GM21723 (cell line): ENCODE data around the gene GPRC5D.

Source experiments
- ATAC-seq: cut with Tn5 transposase; IDR thresholded peaks from one replicate; pipeline ENCODE4 v1.9.1; 2021; ENCODE audit warnings: mild to moderate bottlenecking, moderate library complexity; ENCODE audit not compliant: unreplicated experiment

Gene GPRC5D

DNA sequence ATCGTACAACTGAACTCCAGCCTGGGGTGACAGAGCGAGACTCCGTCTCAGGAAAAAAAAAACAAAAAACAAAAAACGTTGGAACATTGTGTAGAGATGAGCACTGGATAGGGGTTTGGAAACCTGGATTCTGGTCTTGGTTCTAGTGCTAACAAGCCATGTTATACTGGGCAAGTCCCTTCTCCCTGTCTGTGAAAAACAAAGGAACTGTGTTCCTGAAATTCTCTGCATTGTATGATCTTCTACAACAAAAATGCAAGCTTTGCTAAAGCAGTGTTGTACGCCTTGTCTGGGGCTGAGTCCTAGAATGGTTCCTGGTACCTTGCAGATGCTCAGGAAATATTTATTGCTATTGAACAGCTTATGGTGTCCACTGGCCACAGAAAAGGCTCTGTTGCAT lies 13.4 kb downstream of the GPRC5D start:
- ATAC-seq = no peak

DNA sequence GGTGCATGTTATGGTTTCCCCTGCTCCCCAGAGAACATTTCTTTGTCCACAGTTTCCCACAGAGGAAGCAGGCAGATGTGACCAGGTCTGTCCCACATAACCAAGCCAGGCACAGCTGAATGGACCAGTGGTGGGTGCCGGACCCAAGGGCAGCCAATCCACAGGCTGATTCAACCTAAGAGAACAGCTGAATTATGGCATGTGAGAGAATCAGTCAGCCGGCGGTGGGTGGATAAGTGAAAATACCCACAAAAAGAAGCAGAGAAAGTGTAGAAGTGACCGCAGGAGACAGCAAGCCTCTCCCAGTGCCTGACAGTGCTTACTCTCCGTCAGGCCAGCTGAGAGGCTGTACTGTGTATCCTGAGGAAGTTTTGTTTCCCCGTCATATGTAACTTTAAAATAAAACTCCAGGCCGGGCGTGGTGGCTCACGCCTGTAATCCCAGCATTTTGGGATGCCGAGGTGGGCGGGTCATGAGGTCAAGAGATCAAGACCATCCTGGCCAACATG lies 14.9 kb downstream of the GPRC5D start:
- ATAC-seq = no peak

DNA sequence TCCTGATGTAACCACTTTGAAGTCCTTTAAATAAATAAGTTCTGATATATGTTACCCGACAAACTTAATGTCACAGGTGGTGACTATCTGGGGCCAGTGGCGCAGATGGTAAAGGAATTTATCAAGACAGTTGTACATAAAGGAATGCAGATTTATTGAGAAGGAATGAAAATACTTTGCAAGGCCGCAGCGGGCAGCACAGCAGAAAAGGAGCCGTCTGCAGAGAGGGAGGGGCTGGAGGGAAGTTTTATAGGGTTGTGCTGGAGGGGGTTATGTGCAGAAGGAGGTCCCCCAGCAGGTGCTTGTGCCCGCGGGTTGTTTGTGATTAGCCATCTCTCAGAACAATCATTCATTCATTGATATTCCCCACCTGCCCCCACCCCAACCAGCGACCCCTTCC lies 17.4 kb downstream of the GPRC5D start:
- ATAC-seq = no peak

DNA sequence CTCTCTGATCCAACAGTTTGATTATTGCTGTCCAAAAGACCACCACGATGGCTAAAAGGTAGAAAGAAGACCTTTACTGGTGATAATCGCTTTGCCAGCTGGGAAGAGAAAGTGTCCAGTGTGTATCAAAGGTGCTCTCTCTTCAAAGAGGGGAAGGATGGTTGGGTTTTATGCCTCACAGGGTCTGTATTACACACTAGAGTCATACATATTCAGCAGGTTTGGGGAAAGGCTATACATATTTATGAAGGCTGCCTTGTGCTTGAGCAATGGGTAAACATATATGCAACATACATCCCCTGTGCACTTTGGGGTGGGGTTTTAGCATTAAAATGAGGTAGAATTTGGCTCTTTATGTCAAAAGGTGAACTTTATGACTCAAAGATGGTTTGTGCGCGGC lies 18.2 kb downstream of the GPRC5D start:
- no peak for ATAC-seq

DNA sequence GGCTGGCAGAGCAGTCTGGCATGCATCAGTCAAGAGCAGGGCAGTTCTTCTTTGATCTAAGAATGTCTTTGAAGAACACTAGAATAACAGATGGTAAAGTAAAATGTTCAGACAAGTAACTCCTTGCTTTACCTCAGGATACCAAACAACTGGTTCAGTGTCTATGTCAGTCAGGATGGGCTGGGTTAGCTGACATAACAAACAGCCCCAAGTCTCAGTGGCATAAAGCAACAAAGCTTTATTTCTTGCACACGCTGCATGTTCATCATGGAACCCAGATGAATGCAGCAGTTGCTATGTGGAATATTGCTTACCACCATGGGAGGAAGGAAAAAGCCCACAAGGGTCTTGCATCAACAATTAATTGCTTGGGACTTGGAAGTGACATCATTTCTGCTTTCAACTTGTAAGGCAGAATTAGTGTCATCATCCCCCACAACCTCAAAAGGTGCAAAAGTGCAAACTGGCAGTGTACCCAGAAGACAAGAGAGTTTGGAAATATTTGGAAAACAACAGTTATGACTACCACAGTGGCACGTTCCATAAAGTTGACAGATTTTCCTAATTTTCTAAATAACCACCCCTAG lies 21.2 kb downstream of the GPRC5D start:
- no peak for ATAC-seq

DNA sequence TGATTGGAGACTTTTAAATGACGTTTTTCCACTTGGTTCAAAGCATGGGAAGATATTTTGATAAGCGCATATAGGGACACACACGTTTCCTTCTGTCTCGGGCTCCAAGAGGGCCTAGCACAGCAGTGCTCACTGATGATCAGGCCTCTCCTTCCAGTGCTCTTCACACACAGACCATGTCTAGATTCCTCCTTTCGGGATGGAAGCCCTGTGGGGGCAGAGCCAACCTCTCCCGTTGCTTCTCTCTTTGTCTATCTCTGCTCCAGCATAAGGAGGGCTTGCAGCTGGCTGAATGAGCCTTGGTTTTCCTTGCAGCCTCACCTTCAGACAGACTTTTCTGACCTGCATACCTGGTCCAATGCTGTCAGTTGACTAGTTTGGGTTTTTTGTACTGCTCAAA lies 22.3 kb downstream of the GPRC5D start:
- no peak for ATAC-seq

DNA sequence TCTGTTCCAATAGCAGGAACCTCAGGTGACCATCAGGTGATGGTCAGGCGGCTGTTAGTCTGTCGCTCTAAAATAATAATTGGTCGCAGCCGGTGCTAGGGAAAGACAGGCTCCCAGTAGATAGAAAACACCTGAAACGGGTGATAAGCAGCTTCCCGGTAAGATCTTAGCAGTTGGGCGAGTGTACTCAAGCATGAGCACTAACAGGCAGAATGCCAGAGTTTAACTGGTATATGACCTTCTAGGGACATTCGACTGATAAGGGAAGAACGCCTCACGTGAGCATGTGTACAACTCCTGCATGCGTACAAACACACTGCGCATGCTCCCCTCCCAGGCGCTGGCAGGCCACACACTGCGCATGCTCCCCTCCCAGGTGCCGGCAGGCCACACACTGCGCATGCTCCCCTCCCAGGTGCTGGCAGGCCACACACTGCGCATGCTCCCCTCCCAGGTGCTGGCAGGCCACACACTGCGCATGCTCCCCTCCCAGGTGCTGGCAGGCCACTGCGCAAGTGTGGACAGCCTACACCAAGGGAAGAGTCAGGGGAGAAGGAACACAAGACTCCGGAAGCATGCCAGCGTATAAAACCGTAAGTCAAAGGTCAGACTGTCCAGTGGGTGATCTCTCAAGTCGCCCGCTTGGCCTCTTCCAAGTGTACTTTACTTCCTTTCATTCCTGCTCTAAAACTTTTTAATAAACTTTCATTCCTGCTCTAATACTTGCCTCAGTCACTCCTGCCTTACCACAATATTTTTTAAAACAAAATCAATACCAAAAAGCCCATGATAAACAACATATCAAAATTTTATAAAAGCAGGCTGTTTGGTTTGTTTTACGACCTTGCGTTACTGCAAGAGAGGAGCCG lies 24.5 kb downstream of the GPRC5D start:
- ATAC-seq = no peak

DNA sequence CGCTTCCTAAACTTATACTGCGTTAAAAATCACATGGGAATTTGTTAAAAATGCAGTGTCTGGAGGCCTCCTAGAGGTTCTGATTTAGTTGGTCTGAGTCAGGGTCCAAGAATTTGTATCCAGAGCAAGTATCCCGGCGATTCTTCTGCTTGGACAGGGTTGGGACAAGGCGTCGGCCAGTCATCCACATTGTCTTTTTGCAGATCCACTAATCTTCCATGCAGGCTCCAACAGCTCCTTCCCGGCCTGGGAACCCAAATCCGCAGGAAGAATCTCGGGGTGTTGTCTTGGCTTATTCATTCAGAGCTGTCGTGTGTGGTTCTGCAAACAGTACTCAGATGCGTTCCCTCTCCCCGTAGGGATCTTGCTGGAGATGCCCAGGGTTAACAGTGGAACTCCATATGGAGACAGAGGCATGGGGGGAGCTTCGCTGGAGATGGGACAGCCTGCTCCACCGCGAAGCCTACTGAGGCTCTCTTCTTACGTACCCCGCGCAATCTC lies 25.3 kb downstream of the GPRC5D start:
- ATAC-seq = no peak

DNA sequence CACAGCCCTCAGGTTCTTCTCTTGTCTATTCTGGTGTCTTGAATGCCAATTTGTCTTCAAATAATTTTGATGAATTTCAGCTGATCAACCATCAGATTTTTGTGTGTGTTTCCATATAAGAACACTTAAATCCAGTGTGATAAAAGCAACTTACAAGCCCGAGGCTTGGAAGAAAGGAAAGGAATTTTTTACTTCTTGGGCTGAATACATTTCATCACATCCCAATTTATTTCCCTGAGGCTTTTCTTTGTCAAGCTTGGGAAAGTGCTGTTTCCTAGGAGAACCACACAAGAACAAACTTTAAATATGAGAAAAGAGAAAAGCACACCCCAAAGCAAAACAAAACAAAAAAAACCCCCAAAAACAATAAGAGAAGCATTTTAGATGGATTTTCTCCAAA lies 26.6 kb downstream of the GPRC5D start:
- no peak for ATAC-seq

DNA sequence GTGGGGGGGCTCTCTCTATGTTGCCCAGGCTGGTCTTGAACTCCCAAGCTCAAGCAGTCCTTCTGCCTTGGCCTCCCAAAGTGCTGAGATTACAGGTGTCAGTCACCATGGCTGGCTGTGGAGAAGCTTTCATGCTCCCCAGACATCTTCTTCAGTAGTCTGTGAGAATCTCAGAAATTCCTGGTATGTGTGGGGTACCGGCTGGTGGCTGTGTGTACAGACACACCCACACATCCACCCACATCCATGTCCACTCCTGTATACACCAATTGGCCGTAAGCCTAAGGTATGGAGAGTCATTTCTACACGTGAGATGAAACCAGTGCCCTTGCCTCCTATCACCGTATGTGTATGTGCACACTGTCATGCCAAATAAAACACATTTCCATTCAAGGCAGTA lies 27.8 kb downstream of the GPRC5D start:
- no peak for ATAC-seq

DNA sequence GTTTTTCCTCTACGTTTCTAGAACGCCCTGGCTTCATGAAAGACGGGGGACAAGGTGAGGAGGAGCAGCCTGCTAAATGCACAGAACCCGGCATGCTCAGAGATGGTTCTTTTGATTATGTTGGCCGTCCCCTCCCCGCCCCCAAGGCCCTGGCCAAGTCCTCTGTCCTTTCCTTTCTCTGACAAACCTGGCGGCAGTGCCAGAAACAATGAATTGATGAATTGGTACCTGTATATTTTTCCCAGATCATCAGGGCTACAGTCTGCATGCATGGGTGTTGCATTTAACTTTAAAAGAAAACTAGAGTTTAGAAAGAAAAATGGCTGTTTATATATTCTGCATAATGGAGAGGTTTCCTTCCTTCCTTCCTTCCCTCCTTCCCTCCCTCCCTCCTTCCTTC lies 29.0 kb downstream of the GPRC5D start:
- no peak for ATAC-seq

DNA sequence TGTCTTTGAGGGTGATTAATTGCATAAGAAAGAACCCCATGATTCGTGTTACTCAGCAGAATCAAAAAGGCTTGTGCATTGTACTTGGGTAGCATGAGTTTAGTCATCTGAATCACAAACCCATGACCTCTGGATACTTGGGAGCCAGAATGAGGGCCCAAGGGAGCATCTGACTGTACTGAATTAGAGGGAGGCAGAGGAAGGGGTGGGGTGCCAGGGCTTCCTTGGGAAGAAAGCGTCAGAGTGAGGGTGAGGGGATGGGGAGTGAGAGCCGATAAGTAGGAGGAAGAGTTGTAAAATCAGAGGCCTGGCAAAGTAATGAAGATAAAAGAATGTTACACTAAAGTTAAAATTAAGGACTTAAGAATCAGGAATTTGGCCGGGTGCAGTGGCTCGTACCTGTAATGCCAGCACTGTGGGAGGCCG lies 29.8 kb downstream of the GPRC5D start:
- ATAC-seq = no peak

DNA sequence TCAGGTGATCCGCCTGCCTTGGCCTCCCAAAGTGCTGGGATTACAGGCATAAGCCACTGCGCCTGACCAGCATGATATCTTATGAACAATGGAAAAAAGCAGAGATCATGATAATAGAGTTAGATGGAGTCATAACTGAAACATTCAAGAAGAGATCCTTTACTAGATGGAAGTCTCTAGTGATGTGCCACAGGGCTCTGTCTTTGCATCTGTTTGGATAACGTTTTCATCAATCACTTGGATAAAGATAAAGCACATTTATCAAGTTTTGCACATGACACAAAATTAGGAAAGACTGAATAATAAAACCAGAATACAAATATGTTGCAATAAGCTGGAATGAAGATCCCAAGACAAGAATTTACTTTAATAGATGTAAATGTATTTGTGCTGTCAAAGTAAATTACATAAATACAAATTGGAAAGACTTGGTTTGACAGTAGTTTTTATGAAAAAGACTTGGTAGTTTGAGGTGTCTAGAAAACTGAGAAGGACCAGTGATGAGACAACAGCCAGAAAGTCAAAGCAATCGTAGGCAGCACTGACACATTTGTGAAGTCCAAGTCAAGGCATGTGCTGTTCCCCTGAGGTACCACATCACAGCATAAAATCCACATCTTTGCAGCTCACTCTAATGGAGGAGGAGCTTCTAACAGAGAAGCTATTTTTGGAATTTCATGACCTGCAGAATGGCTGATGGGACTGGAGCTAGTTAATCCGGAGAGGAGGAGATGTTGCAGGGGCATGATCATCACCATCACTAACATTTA lies 32.1 kb downstream of the GPRC5D start:
- no peak for ATAC-seq

DNA sequence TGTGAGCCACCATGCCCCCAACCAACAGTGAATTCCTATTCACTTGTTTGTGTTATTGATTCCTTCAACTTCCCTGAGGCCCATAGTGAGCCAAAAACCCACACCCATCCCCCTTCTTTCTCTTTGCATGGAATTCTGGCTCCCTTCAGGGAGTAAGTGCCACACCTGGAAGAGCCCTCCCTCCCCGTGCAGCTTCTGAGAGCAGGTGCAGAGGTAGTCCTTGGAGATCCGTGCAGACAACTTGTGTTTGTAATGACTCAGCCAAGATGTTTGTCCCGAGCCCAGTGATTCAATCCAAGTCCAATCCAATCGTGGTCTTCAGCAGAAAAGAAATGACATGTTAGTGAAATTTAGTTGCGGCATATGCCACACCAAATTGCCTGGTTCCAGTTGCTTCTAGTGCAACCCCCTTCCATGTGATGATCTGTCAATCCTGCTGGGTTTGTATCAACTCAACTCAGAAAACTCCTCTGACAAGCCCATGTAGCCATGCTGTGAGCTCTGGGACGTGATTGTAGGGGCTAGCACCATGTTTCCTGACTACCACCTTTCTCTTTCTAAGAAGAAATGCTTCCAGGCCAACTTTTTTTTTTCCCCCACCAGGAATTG lies 33.1 kb downstream of the GPRC5D start:
- no peak for ATAC-seq

DNA sequence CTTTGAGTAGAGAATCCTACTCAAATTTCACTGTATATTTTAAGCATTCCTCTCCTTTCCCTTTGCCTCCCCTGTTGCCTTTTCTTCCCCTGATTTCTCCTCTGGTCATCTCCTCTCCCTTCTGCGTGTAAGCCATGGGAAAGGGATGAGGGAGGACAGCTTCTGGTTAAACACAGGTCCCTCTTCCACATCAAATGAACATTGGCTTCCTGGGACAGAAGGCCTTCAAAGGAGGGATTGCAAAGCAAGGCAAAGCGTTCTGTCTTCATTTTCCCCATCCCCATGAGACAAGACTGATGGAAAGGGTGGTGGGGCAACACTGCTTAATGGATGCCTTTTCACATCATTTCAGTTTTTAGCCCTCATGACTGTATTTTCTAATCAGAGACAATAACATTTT lies 34.5 kb downstream of the GPRC5D start:
- ATAC-seq = no peak

DNA sequence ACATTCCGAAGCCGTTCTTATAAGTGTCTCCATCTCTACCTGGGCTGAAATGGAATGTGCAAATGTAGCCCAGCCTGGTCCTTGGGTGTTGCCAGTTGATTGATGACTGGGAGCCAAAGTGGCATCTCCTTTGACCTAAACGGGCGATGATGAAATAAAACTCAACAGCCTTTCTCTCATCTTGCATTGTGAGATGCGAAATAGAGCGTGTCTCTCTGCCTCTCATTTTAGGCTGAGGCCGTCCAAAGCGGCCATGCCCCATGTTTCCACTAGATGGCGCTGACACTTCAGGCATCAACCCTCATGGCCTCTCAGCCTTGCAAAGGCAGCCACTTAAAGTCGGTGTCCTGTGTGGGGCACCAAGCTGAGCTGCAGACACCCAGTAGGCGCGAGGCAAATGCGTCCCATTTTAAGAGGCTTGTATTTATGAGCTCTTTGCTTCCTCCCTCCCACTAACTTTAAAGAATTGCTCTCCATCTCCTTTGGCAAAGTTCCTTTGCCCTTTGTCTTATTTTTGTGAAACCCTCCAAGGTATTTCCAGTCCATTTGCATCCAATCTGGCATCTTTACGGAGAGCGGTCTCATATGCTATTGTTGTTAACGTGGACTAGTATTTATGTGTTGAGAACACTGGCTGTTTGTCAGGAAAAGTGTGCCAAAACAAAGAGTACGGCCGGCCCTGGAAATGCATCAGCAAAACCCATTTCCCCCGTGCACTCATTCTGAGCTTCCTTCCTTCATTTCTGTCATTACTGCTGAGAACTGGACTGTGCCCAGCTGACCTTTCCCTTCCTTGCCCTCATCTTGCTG lies 35.6 kb downstream of the GPRC5D start:
- peak; percentile 97 for ATAC-seq

DNA sequence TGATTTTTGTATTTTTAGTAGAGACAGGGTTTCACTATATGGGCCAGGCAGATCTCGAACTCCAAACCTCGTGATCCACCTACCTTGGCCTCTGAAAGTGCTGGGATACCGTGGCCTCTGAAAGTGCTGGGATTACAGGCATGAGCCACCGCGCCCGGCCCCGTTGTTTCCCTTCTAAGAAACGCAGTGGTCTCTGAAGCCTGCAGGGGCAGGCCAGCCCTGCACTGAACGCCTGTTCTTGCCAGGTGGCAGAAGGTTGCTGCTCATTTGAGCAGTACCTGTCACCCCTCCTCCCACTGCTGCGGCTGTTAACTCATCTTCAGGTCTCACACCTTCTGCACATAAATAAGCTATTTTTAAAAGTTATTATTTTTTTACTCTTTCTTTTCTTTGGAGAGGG lies 36.3 kb downstream of the GPRC5D start:
- ATAC-seq = no peak

DNA sequence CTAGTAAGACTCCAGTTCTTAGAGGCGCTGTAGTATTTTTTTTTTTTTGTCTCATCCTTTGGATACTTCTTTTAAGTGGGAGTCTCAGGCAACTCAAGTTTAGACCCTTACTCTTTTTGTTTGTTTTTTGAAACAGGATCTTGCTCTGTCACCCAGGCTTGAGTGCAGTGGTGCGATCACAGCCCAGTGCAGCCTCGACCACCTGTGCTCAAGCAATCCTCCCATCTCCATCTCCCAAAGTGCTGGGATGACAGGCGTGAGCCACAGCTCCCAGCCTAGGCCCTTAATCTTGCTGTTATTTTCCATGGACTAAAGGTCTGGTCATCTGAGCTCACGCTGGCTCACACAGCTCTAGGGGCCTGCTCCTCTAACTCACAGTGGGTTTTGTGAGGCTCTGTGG lies 39.3 kb downstream of the GPRC5D start:
- no peak for ATAC-seq

DNA sequence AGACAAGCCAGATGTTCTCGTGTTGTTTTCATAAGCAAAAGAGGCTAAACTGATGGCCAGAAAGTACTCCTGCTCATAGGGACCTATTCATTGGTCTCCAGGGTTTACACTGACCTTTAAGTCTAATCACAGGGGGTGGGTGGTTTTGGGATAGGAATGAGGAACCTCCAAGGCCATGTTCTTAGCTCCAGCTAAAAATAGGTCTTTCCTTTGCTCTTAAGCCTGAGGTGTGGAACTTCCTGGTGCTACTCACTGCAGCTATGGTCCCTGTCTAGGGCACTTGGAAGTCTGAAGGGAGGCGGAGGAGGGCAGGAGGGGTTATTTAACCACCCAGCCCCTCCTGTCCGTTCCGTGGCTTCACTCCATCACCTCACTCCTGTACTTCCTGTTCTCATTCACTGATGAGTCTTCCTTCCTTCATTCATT lies 42.0 kb downstream of the GPRC5D start:
- no peak for ATAC-seq
